ENCODE data around the gene PTPRA.
"Not testable (repeated sequence)": the region's sequence is repeated elsewhere in the genome, so short reads cannot be mapped to it uniquely, and the experiment has no call there.

PTPRA gene

DNA sequence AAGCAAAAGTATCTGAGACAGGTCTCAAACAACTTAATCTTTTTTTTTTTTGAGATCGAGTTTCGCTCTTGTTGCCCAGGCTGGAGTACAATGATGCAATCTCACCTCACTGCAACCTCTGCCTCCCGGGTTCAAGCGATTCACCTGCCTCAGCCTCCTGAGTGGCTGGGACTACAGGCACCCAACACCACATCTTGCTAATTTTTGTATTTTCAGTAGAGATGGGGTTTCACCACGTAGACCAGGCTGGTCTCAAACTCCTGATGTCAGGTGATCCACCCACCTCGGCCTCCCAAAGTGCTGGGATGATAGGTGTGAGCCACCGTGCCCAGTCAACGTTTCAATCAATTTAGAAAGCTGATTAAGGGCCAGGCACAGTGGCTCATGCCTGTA, 200.0 kb downstream of the PTPRA start:
- not testable (repeated sequence) for DNase-seq (ENCODE audit: low spot score)

DNA sequence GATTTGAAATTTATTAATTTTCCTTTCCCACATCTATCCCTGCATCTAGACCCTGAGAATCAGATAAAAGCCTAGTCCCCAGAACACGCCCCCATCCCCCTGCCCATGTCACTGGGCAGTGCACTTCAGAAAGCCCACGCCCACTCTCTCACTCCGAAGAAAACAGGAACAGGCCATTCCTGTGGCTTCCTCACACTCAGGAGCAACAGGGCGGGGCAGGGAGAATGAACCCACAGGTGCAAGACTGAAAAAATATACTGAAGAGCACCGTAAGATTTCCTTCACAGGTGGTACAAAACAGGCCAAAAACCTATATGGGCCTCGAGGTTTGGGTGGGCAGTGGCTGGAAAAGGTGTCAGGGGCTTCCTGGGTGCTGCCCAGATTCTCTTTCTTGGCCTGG, 201.5 kb downstream of the PTPRA start:
- no peak for DNase-seq (ENCODE audit: low spot score)

GRCh38 chr20:3075315-3075714, 202.0 kb downstream of the PTPRA start:
- not testable (repeated sequence) for DNase-seq (ENCODE audit: low spot score)

DNA sequence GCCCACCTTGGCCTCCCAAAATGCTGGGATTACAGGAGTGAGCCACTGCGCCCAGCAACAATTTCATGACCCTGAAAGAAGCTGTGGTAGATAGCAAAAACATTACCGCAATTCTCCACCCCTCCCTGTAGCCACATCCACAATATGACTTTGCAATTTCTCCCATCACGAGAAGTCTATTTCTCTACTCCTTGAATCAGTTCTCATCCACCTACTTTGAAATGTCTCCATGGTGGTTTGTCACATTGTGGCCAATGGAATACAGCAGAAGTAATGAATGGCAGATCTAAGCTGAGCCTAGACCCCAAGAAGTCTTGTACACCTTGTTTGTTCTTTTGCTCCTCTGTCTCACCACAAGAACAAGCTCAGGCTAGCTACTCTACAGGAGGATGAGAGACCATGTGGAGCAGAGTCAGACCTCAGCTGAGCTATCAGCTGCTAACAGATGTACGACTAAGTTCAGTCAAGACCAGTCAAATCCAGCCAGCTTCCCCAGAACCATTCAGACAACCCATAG, 204.4 kb downstream of the PTPRA start:
- no peak for DNase-seq (ENCODE audit: low spot score)

DNA sequence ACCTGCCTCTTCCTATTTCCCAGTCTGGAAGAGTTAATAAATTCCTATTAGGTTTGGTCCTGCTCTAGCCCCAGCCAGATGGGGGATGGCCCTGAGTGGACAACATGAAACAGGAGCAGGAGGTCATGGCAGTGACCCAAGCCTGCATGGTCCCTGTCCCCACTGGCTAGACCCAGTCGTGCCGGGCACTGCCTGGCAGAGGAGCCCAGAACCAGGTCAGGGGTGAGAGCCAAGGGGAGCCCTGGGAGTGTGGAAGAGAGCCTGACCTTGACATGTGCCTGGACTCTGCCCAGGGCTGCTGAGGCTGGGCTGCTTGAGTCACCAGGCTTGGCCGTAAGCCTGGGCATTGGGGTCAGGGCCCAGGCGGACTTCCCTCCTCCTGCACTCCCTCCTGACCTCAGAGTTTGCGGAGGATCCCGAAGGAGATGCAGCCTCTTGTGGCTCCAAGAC, 207.7 kb downstream of the PTPRA start:
- peak; percentile 15 for DNase-seq (ENCODE audit: low spot score)

- no peak for DNase-seq (ENCODE audit: low spot score)
Observed at GRCh38 chr20:3081641-3082040, 208.4 kb downstream of the PTPRA start.

- DNase-seq (ENCODE audit: low spot score) = no peak
Observed at GRCh38 chr20:3082306-3082951, 209.1 kb downstream of the PTPRA start.

DNA sequence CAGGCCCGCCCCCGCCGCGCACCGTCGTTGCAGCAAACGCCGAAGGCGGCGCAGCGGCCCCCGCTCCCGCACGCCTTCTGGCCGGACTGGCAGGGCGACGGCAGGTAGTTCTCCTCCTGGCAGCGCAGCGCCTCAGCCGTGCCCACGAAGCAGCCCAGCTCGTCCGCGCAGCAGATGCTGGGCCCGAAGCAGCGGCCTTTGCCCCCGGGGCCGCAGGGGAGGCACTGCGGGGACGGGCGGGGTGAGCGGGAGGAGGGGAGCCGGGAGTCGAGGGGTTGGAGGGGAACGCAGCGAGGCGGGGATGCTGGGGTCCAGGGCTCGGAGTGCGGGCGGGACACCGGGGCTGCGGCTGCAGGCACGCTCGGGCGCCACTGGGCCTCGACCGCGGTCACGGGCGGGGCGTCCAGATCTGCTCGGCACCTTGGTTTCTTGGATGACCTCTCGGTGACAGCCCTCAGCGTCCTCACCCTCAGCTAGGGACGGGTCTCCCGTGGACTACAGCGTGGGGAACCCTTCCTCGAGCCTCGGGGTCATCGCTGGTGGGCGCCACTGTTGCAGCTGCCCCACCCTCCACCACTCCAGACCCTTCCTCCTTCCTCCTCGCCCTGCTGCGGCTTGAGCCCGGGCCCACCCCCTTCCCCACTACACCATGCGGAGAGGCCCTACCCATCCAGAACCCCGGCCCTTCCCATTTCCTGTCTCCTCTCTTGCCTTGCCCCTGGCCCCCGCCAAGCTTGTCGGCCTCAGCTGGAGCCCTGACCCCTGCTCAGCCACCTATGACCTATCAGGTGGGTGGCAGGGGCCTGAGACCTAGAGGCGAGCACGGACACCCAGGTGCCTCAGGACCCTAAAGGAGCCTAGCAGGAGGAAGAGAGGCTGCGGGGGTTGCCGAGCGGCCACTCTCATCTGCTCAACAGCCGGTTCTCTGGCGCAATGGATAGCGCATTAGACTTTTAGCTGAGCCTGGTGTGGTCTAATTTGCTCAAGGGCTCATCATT, 210.0 kb downstream of the PTPRA start:
- DNase-seq (ENCODE audit: low spot score) = no peak

GRCh38 chr20:3084283-3084985, 211.2 kb downstream of the PTPRA start, which contains the start of gene AVP:
TSS of gene AVP (minus strand) at chr20:3084724. CDS start at chr20:3084674, 50 bp downstream.
- DNase-seq (ENCODE audit: low spot score) = no peak

- DNase-seq (ENCODE audit: low spot score) = no peak
Observed at GRCh38 chr20:3084986-3085360, 211.7 kb downstream of the PTPRA start.

DNA sequence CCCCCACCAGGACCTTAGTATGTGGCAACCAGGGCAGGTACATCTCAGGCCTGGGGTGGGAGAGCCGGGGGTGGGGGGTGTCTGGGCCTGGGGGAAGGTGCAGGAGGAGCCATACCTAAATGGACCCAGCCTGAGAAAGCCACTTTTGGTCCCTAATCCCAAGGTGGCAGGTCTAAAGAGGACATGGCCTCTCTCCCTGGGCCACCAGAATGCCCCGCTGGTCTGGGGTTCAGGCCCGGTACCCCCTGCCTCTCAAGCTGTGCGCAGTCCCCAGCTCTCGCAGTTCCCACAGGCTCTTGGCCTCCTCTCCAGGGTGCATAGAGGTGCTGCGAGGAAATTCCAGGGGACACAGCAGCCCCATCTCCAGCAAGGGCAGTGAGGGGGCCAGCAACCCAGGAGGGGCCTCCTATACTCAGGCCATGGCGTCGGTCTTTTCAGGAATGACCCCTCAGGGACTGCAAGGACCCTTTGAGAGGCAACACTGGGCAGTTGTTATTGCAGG, 212.3 kb downstream of the PTPRA start:
- DNase-seq (ENCODE audit: low spot score) = no peak

GRCh38 chr20:3088031-3088430, 214.8 kb downstream of the PTPRA start:
- DNase-seq (ENCODE audit: low spot score) = no peak
